Head of caudate nucleus (tissue), 42 donors: ENCODE results near the gene ZSCAN20.

ENCODE experiments used
- DNase-seq, 42 donors: peaks; one replicate each; pipeline versions ENCODE4 v3.0.0 to v3.0.0-alpha.2; 2020 to 2021; ENCODE audit warnings: mixed read lengths in 7 of 42
- intact Hi-C: fragments of 100-400 bp; cut with DNase I; formaldehyde crosslinking; loops from one replicate; pipeline ENCODE4 v1.15.0; 2022

Gene ZSCAN20

GRCh38 chr1:33472269-33472980 lies at the start of gene ZSCAN20:
ZSCAN20 (plus strand) TSS chr1:33472645; CDS start chr1:33479289, 6,644 bp downstream.
- peak; percentile 98 to 100 (median 99) for DNase-seq
- intact Hi-C loops = loop anchor here (10.0 kb wide), 1 partner anchor 348 kb away; no protein-coding TSS in a partner anchor

DNA sequence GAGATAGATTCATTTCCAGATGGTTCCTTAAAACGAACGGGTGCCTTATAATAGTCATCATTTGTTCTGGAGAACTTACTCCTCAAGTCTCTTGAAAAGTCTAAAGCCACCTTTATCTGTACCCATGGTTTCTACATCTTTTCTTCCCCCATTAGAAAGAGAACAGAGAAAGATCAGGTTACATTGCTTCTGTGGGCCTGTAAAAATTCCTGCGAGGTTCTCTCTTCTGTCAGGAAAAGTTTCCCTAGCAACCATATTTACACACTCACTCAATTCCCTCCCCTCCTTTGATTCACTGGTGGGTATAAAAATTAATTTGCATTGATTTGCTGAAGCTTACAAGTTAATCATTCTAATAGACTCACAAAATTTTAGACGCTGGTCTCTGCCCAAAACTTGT lies 48.2 kb upstream of the ZSCAN20 start:
- no peak for DNase-seq
- intact Hi-C loops = no loop called here

DNA sequence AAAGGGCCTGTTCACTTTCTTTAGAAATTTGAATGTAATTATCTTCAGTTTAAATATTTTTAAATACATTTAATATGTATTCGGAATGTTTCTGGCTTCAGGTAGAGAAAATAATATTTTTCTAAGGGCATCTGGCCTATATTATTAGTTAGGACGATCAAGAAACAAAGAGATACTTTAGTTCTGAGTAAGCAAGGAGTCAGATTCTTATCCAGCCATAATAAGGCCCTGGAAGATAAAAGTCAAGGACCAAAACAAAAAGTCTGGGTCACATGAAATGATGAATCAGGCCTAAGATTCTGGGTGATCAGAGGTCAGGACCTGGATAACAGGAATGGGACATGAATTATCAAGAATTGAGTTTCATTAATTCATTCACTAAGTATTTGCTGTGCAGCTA lies 47.8 kb upstream of the ZSCAN20 start:
- DNase-seq = no peak
- intact Hi-C loops = loop anchor here (5.0 kb wide), 1 partner anchor 37 kb away; no protein-coding TSS in a partner anchor

GRCh38 chr1:33425900-33426299 lies 46.5 kb upstream of the ZSCAN20 start:
- no peak for DNase-seq
- intact Hi-C loops = loop anchor here (5.0 kb wide), 1 partner anchor 39 kb away; no protein-coding TSS in a partner anchor

DNA sequence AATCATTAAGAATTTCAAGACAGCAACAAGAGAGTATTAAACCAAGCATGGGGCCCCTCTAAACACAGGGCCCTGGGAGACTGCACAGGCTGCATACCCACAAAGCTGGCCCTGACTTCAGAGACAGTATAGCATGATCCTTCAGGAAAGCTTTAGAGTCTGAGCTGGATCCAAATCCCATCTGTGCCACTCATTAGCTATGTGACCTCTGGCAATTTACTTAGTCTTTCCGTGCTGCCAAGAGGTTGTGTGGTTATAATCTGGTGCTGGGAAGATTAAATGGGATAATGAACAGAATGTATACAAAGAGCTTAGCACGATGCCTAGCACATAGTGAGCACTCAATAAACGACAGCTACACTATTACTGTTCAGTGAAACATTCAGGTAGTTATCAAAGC lies 45.5 kb upstream of the ZSCAN20 start:
- DNase-seq = no peak
- intact Hi-C loops = loop anchor here (5.0 kb wide), 1 partner anchor 40 kb away; no protein-coding TSS in a partner anchor

- DNase-seq = no peak
- intact Hi-C loops = loop anchor here (5.0 kb wide), 1 partner anchor 41 kb away; no protein-coding TSS in a partner anchor
These were observed 43.8 kb upstream of the ZSCAN20 start for GRCh38 chr1:33428661-33429060.

- DNase-seq = no peak
- intact Hi-C loops = loop anchor here (5.0 kb wide), 1 partner anchor 42 kb away; no protein-coding TSS in a partner anchor
These were observed 43.1 kb upstream of the ZSCAN20 start for GRCh38 chr1:33429332-33429731.

DNA sequence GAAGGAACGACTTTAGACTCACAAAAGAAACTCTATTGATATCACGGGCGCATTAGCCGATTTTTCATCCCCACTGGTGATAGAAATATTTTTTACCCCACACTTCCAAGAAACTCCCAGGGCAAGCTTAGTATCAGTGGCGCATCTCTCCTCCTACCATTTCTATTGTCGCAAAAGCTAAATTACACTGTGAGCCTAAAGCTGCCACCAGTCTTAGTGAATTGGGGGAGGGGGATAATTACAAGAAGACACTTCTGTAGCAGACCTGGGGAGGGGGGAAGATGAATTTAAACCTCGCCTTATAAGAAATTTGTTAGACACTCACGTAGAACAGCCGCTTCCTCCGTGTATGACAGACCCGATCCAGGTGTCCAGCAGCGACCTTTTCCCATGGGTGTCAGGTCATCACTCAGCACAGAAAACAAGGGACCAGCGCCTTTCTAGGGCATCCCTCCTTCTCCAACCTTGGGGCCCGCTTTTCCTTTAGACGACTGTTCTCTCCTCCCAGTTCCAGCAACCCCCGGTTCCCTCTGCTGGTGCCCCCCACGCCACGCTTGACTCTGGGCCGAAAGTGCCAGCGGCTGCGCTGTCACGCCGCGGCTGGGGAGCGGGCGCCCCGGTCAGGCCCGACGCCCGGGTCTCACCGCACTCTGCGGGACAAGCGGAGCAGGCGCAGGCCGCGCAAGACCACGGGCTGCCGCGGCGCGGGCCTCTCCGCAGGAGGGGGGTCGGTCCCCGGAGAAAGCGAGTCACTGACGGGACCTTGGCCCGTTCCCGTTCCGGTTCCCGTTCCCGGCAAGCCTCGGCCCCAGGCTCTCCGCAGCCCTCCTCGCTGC lies 42.4 kb upstream of the ZSCAN20 start:
- intact Hi-C loops = loop anchor here (5.0 kb wide), 2 partner anchors 43 to 83 kb away; no protein-coding TSS in a partner anchor
- peak in 38 of 42 donors; percentile 11 to 84 (median 48) for DNase-seq

DNA sequence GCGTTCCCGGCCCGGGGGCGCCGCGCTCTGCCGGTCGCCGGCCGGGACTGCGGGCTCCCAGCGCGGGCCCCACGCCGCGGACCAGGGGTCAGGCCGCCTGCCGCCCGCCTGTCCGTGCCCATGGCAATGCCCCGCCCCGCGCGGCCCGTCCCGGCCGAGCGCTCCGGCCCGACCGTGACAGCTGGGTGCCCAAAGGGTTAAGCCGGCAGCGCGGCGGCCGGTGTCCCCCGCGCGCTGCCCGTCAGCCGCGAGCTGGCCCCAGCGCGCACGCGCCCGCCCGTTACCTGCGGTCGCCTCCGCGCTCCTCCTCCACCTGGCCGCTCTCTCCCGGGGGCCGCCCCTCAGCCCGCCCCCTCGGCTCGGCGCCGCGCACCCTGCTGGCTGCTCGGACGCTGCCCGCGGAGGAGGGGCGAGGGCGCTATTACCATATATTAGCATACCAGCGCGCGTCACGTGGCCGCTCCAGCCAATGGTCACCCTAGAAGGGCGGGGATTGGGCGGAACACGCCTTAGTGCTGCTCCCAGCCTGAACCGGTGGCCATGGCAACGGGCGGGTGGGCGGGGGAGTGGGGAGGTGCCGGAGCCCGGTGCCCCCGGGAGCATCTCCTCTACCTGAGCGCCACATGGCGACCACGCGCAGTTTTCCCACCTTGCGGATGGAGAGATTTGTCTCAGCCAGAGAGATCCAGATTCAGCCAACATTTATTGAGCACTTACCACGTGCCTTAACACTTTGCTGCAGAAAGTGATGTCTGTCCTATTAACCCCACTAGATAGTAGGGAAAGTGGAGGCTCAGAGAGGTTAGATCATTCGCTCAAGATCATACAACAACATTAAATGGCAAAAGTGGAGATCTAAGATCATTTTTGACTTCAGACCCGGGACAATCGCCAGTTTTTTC lies 41.5 kb upstream of the ZSCAN20 start, which contains the start of gene PHC2:
Gene PHC2 (minus strand): TSS at position 404 of the 902 bp plus-strand sequence. CDS start 55,556 bp downstream, outside the sequence.
- intact Hi-C loops = loop anchor here (5.0 kb wide), 1 partner anchor 84 kb away; no protein-coding TSS in a partner anchor
- peak; percentile 99 to 100 (median 100) for DNase-seq

GRCh38 chr1:33433509-33434362 lies 38.7 kb upstream of the ZSCAN20 start:
- intact Hi-C loops = loop anchor here (5.0 kb wide), 1 partner anchor 86 kb away; no protein-coding TSS in a partner anchor
- DNase-seq = peak in 5 of 42 donors; percentile 10 to 60 (median 32)

- intact Hi-C loops = loop anchor here (5.0 kb wide), 1 partner anchor 87 kb away; no protein-coding TSS in a partner anchor
These were observed 38.1 kb upstream of the ZSCAN20 start for GRCh38 chr1:33434363-33434750.

DNA sequence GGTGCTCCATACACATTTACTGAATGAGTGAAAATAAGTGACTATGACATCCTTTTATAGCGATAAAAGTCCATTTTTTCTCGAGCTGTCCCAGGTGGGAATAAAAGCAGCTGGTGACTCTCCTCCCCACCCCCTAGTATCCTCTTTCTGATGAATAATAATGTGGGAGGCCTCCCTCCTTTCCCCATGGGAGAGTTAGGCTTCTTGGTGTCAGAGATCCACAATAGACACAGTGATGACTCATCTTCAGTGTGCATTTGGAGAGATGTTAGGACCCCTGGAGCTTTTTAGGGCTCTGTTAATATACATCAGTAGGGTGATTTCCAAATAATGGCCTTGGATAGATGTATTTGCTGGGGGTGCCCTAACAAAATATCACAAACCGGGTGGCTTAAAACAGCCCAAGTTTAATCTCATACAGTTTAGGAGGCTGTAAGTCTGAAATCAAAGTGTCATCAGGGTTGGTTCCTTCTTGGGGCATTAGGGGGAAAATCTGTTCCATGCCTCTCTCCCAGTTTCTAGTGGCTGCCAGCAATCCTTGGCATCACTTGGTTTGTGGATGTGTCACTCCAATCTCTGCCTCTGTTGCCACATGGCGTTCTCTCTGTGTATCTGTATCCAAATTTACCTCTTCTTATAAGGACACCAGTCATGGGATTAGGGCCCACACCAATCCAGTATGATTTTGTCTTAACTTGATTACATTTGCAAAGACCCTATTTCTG lies 37.2 kb upstream of the ZSCAN20 start:
- intact Hi-C loops = no loop called here
- DNase-seq = no peak

More at GRCh38 chr1:33434363-33434750, 38.1 kb upstream of the ZSCAN20 start:
- no peak for DNase-seq

- DNase-seq = no peak
- intact Hi-C loops = no loop called here
These were observed 35.7 kb upstream of the ZSCAN20 start for GRCh38 chr1:33436557-33437285.

GRCh38 chr1:33438364-33439160 lies 33.9 kb upstream of the ZSCAN20 start:
- intact Hi-C loops = no loop called here
- DNase-seq = no peak

DNA sequence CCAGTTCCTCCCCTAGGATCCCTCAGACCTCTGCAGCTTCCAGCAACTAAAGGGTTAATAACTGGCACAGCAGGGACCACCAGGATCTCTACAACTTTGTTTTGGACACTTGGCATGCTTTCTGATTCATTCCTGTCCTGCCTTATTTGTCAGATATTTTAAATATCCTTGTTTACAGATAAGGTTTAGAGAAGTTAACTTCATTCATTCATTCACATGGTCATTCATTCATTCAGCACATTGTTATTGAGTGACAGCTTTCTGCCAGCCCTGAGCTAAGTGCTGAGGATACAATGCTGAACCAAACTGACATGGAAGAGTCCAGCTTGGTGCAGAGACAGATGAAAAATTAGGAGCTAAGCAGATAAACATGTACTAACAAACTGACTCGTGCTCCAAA lies 32.8 kb upstream of the ZSCAN20 start:
- intact Hi-C loops = no loop called here
- no peak for DNase-seq
